ENCODE measurements around the gene SGK1.

SGK1 gene

DNA sequence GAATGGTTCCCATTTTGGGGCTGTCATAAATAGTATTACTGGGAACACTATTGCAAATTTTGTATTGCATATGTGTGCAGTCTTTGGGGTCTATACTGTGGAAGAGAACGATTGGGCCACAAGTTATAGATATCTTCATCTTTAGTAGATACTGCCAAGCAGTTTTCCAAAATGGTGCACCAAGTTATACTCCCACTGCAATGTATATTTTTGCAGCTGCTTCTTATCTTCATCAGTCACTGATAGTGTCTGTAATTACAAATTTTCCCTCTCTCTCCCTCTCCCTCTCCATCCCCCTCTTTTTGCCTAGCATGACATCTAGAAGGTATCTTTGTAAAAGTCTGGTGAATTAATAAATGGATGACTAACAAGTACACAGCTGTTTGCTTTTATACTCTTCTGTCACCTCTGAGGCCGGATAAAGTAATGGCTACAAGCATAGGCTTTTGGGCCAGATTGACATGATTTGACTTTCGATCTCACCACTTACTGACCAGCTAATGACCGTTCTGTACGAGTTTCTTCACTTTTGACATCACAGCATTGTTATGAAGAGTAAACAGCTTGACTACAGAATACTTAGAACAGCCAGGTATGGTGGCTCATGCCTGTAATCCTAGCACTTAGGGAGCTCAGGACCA, 152.2 kb downstream of the SGK1 start:
- no peak for DNase-seq

DNA sequence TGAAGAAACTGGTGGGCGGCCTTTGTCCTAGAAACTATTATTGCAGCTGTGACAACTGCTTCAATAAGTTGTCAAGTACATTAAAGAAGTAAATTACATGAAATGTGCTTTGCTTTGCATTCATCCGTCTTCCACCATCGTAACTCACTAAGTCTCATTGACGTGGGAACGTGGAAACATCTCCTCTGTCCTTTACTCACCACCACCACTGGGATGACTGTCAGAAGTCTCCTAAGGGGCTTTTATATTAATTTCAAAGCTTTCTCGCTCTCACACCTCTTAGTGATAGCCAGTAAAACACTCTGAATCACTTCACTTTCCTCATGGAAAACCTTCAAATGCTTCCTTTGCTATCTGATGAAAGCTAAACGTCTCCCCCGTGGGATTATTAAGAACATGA, 153.6 kb downstream of the SGK1 start:
- no peak for DNase-seq

DNA sequence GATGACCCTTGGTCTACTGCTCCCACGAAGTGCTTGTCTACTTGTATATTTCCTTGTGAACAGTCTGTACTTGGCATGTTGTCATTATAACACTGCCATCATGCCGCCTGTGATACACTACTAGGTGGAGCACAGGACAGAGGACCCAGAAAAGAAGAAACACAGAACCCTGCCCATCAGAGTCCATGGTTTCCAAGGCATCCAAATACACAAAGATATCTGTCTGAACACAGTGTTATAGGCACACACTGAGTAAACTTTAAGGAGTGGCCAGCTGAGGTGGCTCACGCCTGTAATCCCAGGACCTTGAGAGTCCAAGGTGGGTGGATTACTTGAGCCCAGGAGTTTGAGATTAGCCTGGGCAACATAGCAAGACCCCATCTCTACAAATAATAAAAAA, 155.0 kb downstream of the SGK1 start:
- no peak for DNase-seq

GRCh38 chr6:134161041-134161440, 156.9 kb downstream of the SGK1 start:
- no peak for DNase-seq

GRCh38 chr6:134152767-134153485, 165.0 kb downstream of the SGK1 start:
- DNase-seq = no peak

DNA sequence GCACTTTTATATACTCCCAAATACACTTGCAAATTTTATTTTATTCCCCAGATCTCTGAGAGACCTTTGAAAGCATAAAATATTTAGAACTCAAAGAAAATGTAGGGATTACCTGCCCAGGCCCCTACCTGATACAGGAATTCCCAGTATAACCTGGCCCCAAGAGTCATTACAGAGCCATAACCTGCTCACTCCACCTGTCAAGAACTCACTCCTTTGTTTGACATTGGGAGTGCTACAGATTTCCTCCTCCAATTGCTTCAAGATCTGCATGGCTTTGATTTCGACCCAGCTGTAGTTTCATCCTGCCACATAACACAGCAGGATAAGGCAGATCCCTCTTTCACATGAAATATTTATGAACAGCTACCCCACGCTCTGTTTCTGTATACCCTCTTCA, 169.3 kb downstream of the SGK1 start:
- DNase-seq = no peak

DNA sequence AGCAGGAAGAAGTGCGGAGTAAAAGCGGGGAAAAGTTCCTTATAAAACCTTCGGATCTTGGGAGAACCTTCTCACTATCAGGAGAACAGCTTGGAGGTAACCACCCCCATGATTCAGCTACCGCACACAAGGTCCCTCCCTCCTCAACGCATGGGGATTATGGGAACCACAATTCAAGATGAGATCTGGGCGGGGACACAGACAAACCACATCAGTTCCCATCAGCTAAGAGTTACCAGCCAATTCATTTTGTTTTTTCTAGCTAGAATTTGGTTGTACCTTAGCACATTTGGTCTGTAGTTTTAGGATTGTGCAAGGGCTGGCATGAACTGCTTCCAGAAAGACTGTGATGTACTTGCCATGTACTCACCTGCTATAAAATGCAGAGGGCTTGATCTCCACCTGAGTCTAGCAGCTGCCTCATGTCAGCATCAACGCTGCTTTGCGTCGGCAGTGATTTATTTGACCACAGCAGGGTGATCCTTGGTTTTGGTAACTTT, 170.8 kb downstream of the SGK1 start:
- no peak for DNase-seq

DNA sequence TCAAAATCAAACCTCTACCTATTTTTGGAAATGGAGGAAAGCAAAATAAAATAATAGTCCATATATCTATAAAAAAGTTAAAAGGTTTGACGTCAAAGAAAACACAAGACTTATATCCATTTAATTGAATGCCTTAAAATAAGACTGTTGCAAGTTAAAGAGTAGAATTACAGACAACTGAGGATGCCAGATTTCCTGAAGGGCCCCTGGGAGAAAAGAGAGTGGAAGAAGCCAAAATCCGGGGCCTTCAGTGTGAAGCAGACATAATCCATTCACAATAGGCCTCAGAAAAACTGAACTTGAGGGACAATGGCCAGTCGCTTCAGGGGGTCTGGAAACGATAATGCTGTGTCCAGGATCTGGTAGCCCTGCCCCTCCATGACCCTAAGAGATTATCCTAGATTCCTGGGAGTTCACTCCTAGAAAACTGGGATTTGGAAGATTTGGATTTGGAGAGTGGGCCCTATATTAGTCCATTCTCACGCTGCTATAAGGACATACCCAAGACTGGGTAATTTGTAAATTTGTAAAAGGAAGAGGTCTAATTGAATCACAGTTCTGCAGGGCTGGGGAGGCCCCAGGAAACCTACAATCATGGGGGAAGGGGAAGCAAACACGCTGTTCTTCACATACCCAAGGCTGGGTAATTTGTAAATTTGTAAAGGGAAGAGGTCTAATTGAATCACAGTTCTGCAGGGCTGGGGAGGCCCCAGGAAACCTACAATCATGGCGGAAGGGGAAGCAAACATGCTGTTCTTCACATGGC, 171.5 kb downstream of the SGK1 start:
- no peak for DNase-seq

- no peak for DNase-seq
These were observed 172.1 kb downstream of the SGK1 start for GRCh38 chr6:134145786-134146185.

DNA sequence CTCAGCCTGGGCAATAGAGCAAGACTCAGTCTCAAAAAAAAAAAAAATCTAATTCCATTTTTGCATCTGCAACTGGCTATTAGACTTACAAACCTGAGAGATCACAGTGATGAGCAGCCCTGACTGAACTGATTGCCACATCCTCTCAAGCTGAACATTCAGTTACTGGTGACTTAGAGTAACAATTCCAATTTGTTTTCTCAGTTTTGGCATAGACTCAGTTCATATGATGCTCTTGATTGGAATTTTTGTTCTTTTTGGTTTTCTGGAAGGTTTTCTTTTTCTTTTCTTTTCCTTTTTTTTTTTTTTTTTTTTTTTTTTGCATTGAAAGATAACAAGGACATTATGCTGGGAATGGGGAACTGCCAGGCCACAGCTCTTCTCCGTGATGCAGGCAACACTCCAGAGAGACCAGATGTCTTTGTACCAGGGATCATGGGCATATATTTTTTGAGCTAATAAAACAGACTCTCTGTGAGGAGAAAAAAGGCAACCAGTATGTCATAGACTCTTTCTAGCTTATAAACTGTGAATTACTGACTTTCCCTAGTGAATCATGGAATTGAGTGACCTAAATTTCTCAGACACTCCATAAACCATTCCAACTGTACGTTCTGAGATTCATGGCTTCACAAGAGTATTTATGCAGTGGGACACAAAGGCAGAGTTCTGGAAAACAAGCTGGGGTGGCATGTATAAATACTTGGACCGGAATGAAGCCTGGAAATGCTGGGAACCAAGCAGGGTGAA, 179.5 kb downstream of the SGK1 start:
- DNase-seq = no peak

- DNase-seq = no peak
These were observed 183.3 kb downstream of the SGK1 start for GRCh38 chr6:134134654-134135053.

DNA sequence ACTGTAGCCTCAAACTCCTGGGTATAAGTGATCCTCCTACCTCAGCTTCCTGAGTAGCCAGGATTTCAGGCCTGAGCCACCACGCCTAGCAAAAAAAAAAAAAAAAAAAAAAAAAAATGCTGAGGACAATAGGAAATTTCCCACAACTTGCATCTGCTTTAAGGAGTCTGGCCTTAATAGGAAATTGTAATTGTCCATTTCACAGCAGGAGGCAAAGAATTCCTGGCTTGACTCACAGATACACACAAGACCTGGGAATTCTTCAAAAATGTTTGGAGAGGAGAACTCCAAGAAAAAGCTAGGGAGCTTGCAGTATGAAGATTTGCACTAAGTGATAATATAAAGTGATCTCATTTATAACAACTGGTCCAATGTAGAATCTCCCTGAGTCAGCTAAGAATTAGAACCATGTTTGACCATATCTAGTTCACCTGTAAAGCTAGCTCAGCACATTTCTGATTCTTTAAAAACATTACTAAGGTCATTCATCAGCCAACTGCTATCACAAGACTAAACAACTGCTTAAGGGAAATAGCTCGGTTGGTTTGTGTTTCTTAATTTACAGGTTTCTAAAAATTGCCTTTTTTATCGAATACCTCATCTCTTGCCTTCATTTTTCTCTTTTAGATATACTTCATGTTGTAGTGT, 185.3 kb downstream of the SGK1 start:
- no peak for DNase-seq

GRCh38 chr6:134131530-134132139, 186.3 kb downstream of the SGK1 start:
- DNase-seq = no peak

- DNase-seq = no peak
These were observed 189.8 kb downstream of the SGK1 start for GRCh38 chr6:134128146-134128545.

GRCh38 chr6:134123666-134124208, 194.2 kb downstream of the SGK1 start:
- DNase-seq = peak; percentile 44

GRCh38 chr6:134122775-134123174, 195.1 kb downstream of the SGK1 start:
- no peak for DNase-seq

- no peak for DNase-seq
These were observed 198.4 kb downstream of the SGK1 start for GRCh38 chr6:134119486-134119885.

Measured in KG1 (cell line).